Measurements from ENCODE around the gene DIP2C.

DIP2C gene

DNA sequence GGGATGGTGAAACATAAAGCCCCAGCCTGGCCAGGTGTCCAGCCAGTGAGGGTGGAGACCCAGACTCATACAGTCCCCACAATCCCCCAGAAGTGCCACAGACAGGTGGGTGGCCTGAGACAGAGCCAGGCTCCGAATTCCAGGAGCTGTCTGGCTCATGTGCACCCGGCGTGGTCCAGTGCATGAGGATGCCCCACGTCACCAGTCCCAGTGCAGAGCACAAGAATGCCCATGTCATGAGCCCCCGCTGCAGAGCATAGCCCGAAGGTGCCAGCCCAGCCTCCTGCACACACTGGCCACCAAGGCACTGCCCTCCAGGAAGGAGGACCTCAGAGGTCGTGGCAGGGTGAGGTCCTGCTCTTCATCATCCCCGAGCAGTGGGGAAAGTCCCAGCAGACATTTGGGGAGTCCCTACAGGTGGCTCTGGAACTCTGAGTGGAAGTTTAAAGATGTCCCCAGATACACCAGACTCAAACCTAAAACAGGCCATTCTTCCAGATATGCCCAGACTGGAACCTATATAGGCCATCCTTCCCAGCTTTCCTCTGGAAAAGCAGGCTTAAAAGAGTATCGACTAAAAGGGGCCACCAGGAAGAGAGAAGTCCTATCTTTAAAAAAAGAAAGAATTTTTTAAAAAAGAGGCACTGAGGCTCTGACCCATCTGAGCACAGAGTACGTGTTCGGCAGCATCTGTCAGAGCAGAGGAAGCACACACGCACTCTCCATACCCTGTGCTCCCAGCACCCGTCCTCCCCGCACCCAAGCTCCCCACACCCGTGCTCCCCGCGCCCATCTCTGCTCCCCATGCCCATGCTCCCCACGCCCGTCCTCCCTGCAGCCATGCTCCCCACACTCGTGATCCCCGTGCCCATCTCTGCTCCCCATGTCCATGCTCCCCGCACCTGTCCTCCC is 11.5 kb downstream of the DIP2C start:
- no peak for DNase-seq (ENCODE audit: low read depth in 2 of 2)

DNA sequence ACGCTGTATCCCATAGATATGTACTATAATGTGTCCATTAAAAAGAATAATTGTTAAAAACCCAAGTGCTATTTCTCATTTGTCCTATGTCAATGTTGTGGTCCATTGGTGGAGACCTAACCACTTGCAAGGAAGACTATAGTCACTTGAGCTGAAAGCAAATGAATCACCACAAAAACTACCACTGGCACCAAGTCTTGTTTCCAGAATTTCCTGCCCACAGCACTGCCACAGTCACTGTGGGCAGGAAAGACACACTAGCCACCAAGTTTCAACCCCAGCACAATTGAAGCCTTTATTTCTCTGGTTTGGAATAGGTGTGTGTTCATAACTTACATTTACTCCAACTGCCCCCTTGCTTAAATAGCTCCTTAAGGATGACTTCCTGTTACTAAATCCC is 12.4 kb downstream of the DIP2C start:
- no peak for DNase-seq (ENCODE audit: low read depth in 2 of 2)

DNA sequence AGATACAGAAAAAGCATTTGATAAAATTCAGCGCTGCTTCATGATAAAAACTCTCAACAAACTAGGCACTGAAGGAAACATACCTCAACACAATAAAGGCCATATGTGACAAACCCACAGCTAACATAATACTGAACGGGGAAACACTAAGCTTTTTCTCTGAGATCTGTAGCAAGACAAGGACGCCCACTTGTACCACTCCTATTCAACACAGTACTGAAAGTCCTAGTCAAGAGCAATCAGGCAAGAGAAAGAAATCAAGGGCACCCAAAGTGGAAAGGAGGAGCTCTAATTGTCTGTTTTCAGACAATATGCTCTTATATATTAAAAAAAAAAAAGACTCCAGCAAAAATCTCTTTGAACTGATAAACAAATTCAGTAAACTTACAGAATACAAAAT is 13.3 kb downstream of the DIP2C start:
- DNase-seq (ENCODE audit: low read depth in 2 of 2): no peak

DNA sequence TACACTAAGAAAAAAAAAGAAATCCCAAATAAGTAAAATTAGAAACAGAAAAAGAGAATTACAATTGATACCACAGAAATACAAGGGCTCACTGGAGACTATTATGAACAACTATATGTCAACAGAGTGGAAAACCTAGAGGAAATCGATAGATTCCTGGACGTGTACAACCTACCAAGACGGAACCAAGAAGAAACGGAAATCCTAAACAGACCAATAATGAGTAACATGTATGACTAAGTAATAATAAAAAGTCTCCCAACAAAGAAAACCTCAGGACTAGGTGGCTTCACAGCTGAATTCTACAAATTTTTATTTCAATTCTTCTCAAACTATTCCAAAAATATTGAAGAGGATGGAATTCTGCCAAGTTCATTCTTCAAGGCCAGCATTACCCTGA is 13.9 kb downstream of the DIP2C start:
- no peak for DNase-seq (ENCODE audit: low read depth in 2 of 2)

DNA sequence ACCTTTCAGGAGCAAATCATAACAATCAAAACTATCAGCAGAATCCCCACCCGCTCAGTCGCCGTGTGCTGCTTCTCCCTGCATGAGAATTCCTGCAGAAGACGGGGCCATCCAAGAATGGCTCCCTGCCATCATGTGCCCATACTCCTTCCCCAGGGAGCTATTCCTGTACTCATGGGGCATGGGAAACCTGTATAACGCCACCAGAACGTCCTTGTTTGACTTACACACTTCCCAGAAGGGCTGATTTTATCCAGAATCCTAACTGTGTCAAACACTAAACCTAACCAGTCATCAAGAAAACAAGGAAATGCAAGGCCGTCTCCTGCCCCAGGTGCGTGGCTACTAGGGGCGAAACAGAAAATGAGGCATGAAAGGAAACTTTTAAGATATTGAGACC is 16.0 kb downstream of the DIP2C start:
- no peak for DNase-seq (ENCODE audit: low read depth in 2 of 2)

DNA sequence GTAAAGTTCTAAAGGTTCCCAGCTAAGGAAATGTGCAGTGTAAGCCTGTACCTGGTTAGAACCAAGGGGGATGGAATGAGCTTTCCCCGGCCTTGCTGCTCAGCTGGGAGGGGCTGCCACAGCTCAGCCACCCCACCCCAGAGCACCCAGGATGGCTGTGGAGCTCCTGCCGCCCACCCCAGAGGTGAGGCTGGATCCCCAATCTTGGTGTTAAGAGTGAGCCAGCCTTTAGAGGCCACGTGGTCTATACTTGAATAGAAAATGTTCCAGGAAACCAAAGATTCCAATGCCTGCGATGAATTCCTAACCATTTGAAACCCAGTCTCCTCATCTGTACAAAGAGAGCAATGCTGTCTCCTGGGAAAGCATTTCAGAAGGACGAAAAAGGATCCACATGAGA is 16.5 kb downstream of the DIP2C start:
- no peak for DNase-seq (ENCODE audit: low read depth in 2 of 2)

DNA sequence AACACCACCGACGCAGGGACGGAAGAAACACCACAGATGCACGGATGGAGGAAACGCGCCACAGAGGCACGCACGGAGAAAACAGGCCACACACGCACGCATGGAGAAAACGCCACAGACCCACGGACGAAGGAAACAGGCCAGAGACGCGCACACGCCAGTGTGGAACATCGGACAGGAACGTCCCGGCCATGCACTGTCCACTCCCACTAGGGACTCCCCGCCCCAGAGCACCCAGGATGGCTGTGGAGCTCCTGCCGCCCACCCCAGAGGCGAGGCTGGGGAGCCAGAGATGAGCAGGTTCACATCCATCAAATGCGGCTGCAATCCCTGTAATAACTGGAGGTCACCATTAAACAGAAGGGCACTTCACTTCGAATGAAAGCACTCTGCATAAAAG is 17.3 kb downstream of the DIP2C start:
- no peak for DNase-seq (ENCODE audit: low read depth in 2 of 2)

DNA sequence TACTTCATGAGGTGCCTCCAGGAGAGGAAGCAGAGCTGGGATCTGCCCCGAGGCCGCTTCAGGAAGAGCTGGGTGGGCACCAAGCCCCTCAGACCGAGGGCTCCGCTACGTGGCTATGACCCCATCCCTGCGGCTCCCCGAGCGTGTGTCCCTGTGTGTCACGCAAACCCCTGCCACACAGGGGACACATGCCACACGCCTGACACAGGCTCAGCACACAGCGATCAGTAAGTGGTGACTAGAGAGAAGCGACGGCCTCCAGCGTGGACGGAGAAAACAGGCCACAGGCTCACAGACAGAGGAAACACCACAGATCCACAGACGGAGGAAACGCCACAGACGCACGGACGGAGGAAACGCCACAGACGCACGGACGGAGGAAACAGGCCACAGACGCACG is 18.5 kb downstream of the DIP2C start:
- no peak for DNase-seq (ENCODE audit: low read depth in 2 of 2)

DNA sequence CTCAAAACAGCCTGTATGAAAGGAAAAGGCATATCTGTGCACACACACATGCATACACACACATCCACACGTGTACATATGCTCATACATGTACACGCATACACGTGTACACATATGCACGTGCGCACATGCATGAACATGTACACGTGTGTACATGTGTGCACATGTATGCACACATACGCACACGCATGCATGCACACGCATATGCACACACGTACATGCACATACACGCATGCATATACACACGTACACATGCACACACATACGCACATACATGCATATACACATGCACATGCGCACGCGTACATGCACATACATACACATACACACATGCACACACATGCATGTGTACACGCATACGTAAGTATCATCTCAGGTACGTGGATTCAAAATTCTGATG is 19.4 kb downstream of the DIP2C start:
- no peak for DNase-seq (ENCODE audit: low read depth in 2 of 2)

DNA sequence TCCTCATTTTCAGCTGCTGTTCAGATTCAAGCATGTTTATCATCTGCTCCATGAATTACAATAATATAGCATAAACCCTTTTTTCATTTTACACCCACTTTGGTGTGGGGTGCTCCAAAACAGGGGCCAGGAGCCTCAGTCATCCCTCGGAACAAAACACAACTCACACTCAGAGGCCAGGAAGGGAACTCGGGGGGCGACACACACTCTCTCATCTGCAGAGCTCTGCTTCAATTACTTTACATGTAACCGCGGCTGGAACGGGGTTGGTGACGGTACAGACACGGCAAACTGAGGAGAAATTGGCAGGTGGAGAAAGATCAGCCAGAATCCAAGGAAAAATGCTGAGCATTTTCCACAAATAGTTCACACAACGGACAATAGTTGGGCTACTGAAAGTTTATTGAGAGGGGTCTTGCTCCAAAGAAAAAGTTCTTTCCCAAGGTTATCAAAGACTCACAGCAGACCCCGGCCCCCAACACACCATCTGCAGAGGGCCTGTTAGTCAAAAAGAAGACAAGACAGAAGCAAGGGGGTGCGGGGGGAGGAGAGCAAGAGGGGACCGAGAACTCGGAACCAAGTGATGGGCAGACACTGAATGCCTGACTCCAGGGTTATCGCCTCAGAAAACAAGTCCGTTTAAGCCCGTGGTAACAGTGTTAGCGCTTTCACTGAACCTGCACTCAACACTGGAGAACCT is 20.5 kb downstream of the DIP2C start:
- no peak for DNase-seq (ENCODE audit: low read depth in 2 of 2)

DNA sequence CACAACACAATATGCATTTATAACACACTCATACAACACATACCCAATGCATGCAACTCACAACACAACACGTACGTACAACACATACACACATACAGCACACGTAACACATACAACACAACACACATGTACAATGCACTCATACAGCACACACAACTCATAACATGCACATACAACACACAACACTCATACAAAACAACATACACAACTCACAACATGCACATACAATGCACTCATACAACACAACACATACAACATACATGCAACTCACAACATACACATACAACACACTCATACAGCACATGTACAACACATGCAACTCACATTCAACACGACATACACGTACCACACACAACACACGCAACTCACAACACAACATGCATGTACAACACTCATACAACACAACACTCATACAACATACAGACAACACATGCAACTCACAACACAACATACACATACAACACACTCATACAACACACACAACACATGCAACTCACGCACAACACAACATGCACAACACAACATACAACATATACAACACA is 21.8 kb downstream of the DIP2C start:
- no peak for DNase-seq (ENCODE audit: low read depth in 2 of 2)

DNA sequence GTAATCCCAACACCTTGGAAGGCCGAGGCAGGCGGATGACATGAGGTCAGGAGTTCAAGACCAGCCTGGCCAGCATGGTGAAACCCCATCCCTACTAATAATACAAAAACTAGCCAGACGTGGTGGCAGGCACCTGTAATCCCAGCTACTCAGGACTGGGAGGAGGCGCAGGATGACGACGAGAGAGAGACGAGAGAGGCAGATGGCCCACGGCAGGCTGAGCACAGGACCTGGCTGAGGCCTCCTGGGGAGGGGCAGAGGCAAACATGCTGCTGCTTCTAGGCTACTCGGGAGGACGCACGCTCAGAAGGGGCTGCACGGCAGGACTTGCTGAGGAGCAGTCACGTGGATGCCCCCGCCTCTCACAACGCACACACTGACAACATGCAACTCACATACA is 22.4 kb downstream of the DIP2C start:
- DNase-seq (ENCODE audit: low read depth in 2 of 2): no peak

DNA sequence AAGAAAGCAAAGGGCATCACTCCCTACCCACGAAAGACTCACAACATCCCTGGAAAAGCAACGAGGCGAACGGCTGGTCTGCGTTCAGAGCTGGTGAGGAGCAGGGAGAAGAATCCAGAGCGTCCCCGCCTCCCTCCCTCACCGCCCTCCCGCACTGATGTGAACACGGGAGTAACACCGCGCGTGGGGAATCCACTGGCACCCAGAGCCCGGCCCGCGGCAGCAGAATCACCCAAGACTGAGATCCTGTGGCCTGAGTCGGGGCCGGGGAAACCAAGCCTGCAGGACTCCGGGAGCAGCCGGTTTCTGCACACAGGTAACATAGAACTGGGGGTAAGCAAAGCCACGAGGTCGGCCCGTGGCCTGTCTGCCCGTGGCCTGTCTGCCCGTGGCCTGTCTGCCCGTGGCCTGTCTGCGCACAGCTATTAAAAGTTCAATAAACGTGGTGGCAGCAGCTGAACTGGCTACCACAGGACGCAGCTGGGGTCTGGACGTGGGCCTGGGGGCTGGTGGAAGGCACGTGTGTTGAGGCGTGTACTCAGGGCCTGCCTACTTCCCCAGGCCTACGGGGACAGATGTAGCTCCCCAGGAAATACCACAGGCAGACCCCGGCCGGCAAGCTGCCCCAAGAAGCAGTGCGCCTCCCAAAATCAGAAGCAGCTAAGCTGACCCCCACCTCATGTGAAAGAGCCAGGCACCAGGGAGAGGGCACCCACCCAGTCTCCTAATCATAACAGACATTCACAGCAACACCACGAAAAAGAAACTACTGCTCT is 23.0 kb downstream of the DIP2C start:
- no peak for DNase-seq (ENCODE audit: low read depth in 2 of 2)

DNA sequence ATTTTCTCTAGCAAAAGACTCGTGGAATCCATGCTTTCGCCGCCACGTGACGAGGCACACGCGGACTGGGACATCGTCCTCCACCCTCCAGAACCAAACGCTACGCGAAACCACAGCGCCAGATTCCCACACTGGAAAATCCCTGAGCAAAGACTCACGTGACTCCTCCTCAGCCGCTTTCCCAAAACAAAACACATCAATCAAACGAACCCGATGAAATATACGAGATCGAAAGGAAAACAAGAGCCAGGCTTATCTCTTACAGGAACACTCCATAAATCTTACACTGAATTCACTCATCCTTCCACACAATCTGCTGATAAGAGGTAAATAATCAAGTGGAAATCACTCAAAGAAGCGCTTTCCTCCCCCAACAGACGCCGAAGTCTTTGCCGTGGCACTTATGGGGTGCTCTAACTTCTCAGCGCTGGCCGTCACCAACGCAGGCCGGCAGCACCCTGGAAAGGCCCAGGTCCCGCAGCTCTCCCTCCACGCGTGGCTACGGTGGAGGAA is 23.8 kb downstream of the DIP2C start:
- no peak for DNase-seq (ENCODE audit: low read depth in 2 of 2)

DNA sequence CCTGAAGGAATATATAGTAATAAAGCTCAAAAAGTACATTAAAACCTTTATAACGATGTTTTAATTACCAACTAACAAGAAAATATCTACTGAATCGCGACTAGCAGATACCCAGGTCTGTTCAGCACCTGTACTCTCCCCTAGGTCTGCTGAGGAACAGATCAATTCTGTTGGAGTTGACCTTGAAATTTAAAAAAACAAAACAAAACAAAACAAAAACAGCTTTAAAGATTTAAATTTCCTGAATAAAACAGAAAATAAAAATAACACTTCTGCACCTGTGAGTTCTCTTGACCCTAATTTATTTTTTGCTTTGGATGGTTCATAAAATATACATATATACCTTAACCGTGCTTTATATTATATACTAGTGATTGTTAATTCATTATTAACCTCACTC is 24.6 kb downstream of the DIP2C start:
- DNase-seq (ENCODE audit: low read depth in 2 of 2): no peak

DNA sequence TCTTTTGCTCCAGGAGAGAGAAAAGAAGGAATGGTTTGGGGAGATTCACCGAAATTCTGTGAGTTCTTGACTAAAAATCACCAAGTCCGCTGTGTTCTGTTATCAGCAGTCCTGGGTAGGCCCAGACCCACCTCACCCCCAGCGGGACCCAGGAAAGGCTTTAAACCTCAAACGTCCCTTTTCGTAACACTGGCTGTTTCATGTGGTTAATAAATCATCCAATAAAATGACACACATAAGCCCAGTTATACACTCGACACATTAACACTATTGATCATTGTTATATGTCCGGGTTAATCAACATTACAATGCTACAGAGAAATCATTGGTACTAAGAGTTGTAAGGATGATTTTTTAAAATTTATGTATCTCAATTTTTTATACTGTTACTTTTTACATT is 25.2 kb downstream of the DIP2C start:
- no peak for DNase-seq (ENCODE audit: low read depth in 2 of 2)

DNA sequence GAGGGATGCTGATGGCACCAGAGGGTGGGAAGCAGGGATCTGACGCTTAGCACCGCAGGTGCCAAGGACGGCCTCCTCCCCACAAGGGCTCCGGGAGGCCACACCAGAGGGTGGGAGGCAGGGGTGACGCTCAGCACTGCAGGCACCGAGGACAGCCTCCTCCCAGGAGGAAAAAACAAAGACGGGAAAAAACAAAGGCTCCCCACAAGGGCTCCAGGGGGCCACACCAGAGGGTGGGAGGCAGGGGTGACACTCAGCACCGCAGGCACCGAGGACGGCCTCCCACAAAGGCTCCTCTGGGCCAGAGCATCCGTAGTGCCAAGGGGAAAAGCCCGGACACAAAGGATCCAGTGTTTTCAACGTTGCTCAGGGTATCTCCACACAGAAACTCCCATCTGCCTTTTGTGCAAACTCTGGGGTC is 25.6 kb downstream of the DIP2C start:
- DNase-seq (ENCODE audit: low read depth in 2 of 2): no peak

DNA sequence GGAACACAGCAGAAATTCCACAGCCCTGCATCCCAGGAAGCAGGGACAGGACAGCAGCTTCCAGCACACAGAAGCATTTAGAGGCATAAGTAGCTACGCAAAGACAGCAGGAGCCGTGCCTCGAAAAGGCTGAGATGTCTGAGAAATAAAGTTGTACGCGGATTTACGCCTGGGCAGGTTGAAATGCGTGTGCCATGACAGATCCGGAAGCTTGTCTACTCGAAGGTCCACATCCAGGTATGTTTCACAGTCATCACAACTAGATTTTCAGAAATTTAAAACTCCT is 26.1 kb downstream of the DIP2C start:
- no peak for DNase-seq (ENCODE audit: low read depth in 2 of 2)

DNA sequence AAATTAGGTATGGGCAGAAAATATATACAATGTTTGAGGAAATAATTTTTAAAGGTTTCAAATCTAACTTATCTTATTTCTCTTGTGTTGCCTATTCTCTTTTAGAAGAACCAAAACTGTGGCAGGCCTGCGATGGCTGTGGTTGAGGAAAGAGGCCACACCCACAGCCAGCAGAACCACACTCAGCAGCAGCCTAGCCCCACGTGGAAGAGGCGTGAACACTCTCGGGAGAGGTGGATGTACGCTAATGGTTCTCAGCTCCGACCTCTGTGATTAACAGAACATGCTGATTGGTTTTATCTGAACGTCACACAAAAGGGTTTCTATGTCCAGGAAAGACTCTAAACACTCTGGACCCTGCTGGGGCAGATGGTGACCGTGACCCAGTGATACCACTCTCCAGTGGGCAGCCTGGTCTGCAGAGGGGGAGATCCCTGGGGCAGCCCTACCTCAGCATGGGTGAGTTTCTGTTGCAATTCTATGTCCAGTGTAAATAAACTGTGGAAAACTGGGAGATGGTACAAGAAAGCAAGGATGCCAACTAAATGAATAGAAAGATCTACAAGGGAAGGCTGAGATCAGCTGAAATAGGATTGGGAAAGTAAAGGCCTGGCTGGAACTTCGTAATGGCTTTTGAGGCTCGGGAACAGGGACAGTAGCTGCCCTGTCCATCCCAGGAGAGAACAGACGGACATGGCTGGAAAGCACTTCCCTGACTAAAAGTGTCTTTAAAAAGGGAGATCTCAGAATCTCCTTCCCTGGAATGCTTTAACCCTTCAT is 26.6 kb downstream of the DIP2C start:
- DNase-seq (ENCODE audit: low read depth in 2 of 2): no peak

DNA sequence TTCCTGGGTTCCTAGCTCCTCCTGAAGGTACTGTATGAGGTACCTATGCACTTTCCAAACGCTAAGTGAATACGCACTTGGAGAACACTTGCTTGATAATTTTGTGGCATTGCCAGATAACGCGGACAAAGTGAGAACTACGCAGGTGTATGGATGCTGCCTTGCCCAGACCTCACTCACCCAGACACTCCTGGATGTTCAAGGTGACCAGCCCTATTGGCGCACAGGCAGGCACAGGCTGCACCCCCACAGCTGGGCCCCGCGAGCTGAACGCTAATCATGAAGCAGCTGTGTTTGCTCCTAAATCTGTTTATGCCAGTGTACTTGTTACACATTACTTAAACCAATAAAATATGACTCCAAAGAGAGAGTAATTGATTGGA is 27.3 kb downstream of the DIP2C start:
- DNase-seq (ENCODE audit: low read depth in 2 of 2): no peak

DNA sequence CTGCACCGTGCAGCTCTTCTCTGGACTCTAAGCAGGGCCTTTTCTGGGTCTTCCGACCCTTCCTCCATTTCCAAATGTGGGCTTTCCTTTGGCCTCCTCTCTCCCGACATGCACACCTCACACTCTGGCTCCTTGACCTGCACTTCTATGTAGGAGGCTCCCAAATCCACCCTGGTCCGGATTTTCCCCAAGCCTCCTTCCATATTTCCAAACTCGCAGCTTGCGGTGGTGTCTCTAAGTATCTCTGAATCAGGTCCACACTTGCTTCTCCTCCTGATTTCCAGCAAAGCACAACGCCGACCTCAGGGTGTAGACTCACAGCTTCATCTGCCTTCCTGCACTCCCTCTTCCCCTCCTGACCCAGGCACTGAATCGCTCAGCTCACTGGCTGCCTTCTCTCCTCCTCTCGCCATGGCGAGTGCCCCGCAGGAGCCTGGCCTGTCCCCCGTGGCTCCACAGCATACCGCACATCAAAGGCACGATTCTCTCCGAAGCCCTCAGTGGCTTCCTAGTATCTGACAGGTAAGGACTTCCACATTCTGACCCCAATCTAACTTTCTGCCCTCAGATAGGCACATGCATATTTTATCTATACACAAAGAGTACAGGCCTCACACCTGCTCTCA is 27.8 kb downstream of the DIP2C start:
- no peak for DNase-seq (ENCODE audit: low read depth in 2 of 2)

Data from stimulated activated CD8-positive, alpha-beta memory T cell treated with anti-CD3 and anti-CD28 coated beads, Interleukin-2, amount 100 ng/mL, for 48 hours (primary cell).